NCI-H146 (cell line): ENCODE data around the gene ATP10A.
"Not testable (repeated sequence)": the region's sequence is repeated elsewhere in the genome, so short reads cannot be mapped to it uniquely, and the experiment has no call there.

Experiments
- DNase-seq: peaks from one replicate; lab custom pipeline; 2025; lab: John Stamatoyannopoulos, UW

ATP10A gene

GRCh38 chr15:25792128-25792527 is 71.0 kb downstream of the ATP10A start:
- DNase-seq: no peak

- no peak for DNase-seq
Observed at GRCh38 chr15:25790000-25790660, 73.0 kb downstream of the ATP10A start.

GRCh38 chr15:25789616-25789999 is 73.5 kb downstream of the ATP10A start:
- DNase-seq: no peak

DNA sequence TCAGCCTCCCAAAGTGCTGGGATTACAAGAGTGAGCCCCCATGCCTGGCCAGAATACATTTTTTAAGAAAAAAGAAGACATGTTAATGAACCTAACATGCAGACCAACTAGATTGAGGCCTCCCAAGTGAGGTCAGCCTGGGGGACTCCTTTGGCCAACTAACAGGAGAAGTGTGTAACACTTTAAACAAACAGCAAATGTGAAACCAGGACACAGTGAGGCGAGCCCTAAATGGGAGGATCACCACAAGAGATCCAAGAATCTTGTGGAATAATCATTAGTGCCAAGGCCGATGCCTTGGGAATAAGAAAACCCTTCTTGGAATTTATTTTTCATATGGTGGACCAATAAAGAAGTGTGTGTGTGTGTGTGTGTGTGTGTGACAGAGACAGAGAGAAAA is 73.9 kb downstream of the ATP10A start:
- DNase-seq: no peak

GRCh38 chr15:25787855-25788520 is 75.1 kb downstream of the ATP10A start:
- DNase-seq: no peak

DNA sequence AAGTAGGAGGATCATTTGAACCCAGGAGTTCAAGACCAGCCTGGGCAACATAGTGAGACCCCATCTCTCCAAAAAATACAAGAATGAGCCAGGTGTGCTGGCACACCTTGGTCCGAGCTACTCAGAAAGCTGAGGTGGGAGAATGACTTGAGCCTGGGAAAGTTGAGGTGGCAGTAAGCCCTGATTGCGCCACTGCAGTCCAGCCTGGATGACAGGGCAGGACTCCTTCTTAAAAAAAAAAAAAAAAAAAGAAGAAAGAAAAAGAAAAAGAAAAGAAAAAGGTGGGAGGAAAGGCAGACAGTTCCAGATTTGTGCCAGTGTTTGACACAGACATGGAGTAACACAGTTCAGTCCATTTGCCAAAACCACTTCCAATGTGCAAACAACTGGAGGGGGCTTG is 75.7 kb downstream of the ATP10A start:
- DNase-seq: no peak

GRCh38 chr15:25786040-25786439 is 77.1 kb downstream of the ATP10A start:
- DNase-seq: no peak

DNA sequence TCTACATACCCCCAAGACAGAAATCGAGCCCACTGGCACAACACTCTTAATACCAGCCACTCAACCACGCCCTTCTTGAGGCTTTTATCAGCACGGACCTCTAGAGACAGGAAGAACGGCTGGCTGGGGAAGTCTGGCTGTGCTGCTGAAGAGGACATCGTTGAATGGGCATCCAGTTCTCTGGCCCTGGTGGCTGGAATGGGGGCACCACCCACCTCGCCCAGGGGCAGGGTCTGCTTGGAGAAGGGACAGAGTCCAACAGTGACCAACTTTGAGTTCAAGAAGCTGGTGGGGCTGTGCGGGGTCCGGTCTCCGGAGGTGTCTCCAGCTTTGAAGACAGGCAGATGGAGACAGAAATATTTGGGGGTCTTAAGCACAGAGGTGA is 77.5 kb downstream of the ATP10A start:
- no peak for DNase-seq

- no peak for DNase-seq
Observed at GRCh38 chr15:25784876-25785640, 78.1 kb downstream of the ATP10A start.

DNA sequence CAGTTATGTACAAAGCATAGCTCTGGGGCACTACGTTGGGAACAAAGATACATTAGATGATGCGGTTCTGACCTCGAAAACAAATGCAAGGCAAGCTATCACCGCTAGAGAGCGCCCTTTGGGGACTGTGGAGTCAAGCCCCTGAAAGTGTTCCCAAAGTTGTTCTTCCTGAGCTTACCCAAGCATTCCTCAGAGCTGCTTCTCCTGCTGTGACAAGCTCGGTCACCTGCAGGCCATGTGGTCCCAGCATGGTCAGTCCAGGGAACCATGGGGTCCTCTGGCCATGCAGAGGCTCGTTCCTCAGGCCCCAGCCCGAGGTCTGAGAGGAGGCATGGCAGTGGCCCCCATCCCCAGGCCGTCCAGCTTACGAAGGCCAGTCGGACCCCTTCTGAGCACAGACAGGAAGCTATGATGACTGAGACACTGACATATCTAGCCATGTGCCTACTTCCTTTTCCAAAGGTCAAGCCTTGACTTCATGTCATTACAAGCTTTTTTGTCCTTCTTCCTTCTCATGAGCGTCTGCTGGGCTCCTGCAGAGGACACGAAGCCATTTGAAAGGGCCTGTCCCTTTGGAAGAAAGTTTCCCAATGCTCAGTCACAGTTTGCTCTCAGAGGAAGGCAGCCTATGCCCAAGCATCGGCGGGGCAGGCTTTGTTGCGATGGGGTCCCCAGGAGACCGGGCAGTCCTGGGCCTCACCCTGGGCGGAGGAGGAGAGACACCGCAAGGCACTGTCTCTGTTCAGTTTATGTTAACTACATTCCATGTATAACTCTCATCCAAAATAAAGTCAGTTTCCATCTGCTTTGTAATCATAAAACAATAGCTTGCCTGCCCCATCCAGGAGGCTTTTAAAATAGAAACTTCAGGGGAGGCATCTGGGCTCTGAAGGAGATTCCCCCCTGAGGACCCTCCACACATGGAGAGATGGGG is 79.3 kb downstream of the ATP10A start:
- DNase-seq: no peak

- DNase-seq: no peak
Observed at GRCh38 chr15:25783134-25783533, 80.0 kb downstream of the ATP10A start.

GRCh38 chr15:25780479-25781255 is 82.5 kb downstream of the ATP10A start:
- DNase-seq: no peak

GRCh38 chr15:25778161-25778560 is 85.0 kb downstream of the ATP10A start:
- no peak for DNase-seq

- no peak for DNase-seq
Observed at GRCh38 chr15:25777037-25777436, 86.1 kb downstream of the ATP10A start.

DNA sequence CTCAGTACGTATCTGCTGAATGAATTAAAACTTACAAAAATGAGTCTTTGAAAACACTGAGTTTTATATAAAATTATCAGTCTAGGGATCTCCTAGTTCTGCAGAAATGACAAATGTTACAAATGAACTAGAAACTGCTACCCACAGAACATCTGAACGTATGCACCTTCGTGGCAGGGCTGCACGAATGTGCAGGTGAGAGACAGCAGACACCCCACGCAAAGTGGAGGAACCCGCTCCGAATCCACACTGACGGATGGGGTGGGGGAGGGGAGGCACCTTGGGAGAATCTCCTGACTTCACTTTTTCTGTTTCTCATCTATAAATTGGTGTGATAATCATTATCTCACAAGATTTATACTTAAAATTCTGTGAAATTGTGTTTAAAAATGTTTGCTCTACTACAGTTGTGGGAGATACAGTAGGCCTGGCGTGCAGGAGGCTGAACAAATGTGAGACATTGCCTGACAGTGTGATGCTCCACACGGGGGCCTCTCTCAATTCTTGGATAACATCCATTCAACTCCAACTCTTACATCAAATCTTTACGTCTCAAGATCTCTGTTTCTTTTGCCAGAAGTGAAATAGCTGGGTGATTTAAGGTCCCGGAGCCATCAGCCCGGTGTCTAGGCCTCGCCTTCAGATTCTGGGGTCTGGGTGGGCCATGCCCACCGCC is 86.9 kb downstream of the ATP10A start:
- no peak for DNase-seq

- no peak for DNase-seq
Observed at GRCh38 chr15:25775317-25775912, 87.7 kb downstream of the ATP10A start.

GRCh38 chr15:25774871-25775270 is 88.3 kb downstream of the ATP10A start:
- no peak for DNase-seq

DNA sequence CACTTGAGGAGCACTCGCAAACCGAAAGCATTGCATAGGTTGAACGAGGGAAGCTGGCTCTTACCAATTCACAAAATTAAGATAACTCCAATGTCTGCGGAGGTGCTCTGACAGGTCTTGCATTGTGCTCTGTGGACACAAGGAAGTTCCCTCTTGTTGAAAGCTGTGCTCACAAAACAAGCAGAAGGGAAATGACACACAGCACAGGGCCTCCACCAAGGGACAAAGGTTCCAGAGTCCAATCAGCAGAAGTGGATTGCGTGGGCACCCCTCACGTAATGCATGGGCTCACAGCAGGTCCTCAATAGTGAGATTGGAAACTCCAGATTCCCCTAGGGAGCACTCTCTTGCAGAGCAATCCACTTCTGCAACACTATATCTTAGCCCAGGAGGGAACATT is 89.9 kb downstream of the ATP10A start:
- DNase-seq: no peak

- no peak for DNase-seq
Observed at GRCh38 chr15:25772500-25772899, 90.6 kb downstream of the ATP10A start.

DNA sequence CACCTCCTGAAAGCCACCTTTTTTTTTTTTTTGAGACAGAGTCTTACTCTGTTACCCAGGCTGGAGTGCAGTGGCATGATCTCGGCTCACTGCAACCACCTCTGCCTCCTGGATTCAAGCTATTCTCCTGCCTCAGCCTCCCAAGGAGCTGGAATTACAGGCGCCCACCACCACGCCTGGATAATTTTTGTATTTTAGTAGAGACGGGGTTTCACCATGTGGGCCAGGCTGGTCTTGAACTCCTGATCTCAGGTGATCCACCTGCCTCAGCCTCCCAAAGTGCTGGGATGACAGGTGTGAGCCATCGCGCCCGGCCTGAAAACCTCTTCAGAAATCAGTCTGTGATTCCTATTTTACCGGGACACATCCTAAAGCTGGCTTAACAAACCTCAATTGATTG is 91.4 kb downstream of the ATP10A start:
- not testable (repeated sequence) for DNase-seq
